Keratinocyte (primary cell): Measurements from ENCODE around the gene RALGAPA2. TPM values are rescaled to one million over a fixed set of nuclear protein-coding genes. Genes with fewer than 3 reads are reported as not detected.

ENCODE experiments used
- DNase-seq: peaks from one replicate; pipeline ENCODE4 v3.0.0-alpha.2; 2011; ENCODE audit warnings: low read depth, missing footprints, low spot score
- FAIRE-seq: peaks from 2 replicates; lab custom pipeline; 2011; peaks lifted over from hg19 to GRCh38; lab: Jason Lieb, UNC
- H2AFZ ChIP-seq: 2 replicates; pipeline ENCODE4 v1.6.0; 2012; ENCODE audit warnings: low read length, control low read depth, inconsistent platforms; ENCODE audit not compliant: control insufficient read depth
- H3K27ac ChIP-seq: 2 replicates; pipeline ENCODE4 v1.5.1; 2011; ENCODE audit warnings: low read length; ENCODE audit not compliant: control insufficient read depth, insufficient read depth
- H3K27me3 ChIP-seq: 3 replicates; pipeline ENCODE4 v1.6.0; 2011; ENCODE audit warnings: low read length; ENCODE audit not compliant: control insufficient read depth, insufficient read depth; ENCODE audit errors: extremely low read depth
- H3K36me3 ChIP-seq, 2 experiments: 2 replicates in 1 of 2; 3 replicates in 1 of 2; pipeline ENCODE4 v1.5.1; 2011; ENCODE audit warnings: low read length in 2 of 2, mild to moderate bottlenecking in 1 of 2; ENCODE audit not compliant: control insufficient read depth in 2 of 2, insufficient read depth in 2 of 2; ENCODE audit errors: extremely low read depth in 1 of 2
- H3K4me1 ChIP-seq: 3 replicates; pipeline ENCODE4 v1.5.1; 2011; ENCODE audit warnings: low read length; ENCODE audit not compliant: control insufficient read depth, insufficient read depth; ENCODE audit errors: extremely low read depth
- H3K4me2 ChIP-seq: 3 replicates; pipeline ENCODE4 v1.6.0; 2011; ENCODE audit warnings: low read depth, low read length; ENCODE audit not compliant: control insufficient read depth, insufficient read depth; ENCODE audit errors: extremely low read depth
- H3K4me3 ChIP-seq, 3 experiments: fragments of 200-600 bp in 1 of 3; sonication (generic) in 1 of 3; 2 replicates in 2 of 3; 3 replicates in 1 of 3; pipeline ENCODE4 v1.5.1; 2011 to 2016; ENCODE audit warnings: low read length in 3 of 3, mild to moderate bottlenecking in 3 of 3, control low read depth in 2 of 3, inconsistent platforms in 1 of 3, low read depth in 1 of 3, mixed read lengths in 1 of 3, mixed run types in 1 of 3, moderate library complexity in 1 of 3; ENCODE audit not compliant: control insufficient read depth in 2 of 3, insufficient read depth in 2 of 3; ENCODE audit errors: extremely low read depth in 1 of 3
- H3K79me2 ChIP-seq: 2 replicates; pipeline ENCODE4 v1.6.0; 2012; ENCODE audit warnings: low read length; ENCODE audit not compliant: control insufficient read depth, insufficient read depth
- H3K9ac ChIP-seq: 3 replicates; pipeline ENCODE4 v1.6.0; 2011; ENCODE audit warnings: low read length; ENCODE audit not compliant: control insufficient read depth, insufficient read depth; ENCODE audit errors: extremely low read depth
- H3K9me1 ChIP-seq: 3 replicates; pipeline ENCODE4 v1.6.0; 2011; ENCODE audit warnings: low read length; ENCODE audit not compliant: control insufficient read depth, insufficient read depth; ENCODE audit errors: extremely low read depth
- H3K9me3 ChIP-seq: 2 replicates; pipeline ENCODE4 v1.5.1; 2012; ENCODE audit warnings: low read depth, low read length; ENCODE audit not compliant: control insufficient read depth
- H4K20me1 ChIP-seq: 3 replicates; pipeline ENCODE4 v1.6.0; 2011; ENCODE audit warnings: low read length; ENCODE audit not compliant: control insufficient read depth, insufficient read depth; ENCODE audit errors: extremely low read depth
- EZH2 ChIP-seq: IDR thresholded peaks from one replicate; pipeline ENCODE4 v1.6.1; 2012; ENCODE audit warnings: inconsistent platforms, mild to moderate bottlenecking, low read length, moderate library complexity
- dilution Hi-C: fragments of 300-500 bp; cut with MboI; formaldehyde crosslinking; loops from one replicate; pipeline ENCODE4 v1.7.0; 2020; ENCODE audit warnings: low sequenced_read_pairs; ENCODE audit not compliant: extremely low pct_ligation_motif_present
- polyA plus RNA-seq, 5 experiments: library from polyadenylated mRNA; depleted of rRNA in 3 of 5; stranded (reverse) in 3 of 5; stranded (forward) in 1 of 5; unstranded in 1 of 5; fragments of >200 nt; gene quantifications; 1 replicate in 1 of 5; 2 replicates in 3 of 5; 3 replicates in 1 of 5; pipeline versions ENCODE4 v1.2.1 to v1.2.3, GENCODE V29; 2011 to 2012; ENCODE audit warnings: missing spikeins in 2 of 5, low read depth in 1 of 5, low replicate concordance in 1 of 5
- TF ChIP-seq, protein P1 (sequence below), 3 experiments: IDR thresholded peaks in 1 of 3; conservative IDR thresholded peaks in 1 of 3; optimal IDR thresholded peaks in 1 of 3; 2 replicates in 2 of 3; 3 replicates in 1 of 3; pipeline versions ENCODE3 to v1.5.1; 2011; ENCODE audit warnings: low read length in 3 of 3, mild to moderate bottlenecking in 3 of 3, moderate library complexity in 2 of 3, control low read depth in 1 of 3, inconsistent platforms in 1 of 3; ENCODE audit not compliant: insufficient read depth in 2 of 3; ENCODE audit errors: extremely low read depth in 1 of 3

The RALGAPA2 gene
- polyA plus RNA-seq, 1 donor (not counting 4 experiments of a cell fraction or from before 2014, with no cell fraction given) = 3.2 TPM

DNA sequence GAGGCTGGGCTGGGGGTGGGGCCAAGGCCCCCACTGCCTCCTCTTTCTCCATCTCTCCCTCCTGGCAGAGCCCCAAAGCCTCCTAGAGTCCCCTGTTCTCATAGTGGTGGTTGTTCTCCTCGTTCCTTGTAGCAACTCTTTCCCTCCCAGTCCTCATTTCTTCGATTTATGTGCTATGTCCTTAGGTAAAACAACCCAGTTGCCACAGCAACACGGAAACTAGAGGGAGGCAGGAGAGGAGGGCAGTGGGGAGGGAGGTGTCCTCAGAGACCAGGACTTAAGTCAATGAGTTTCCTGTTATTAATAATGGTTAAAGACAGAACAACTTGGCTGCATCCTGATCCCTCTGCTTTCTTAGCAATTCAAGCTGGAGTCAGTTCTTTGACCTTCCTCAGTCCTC lies 183.6 kb downstream of the RALGAPA2 start:
- H4K20me1 ChIP-seq = no peaks in the 10 kb centered on the region
- H3K36me3 ChIP-seq = peaks cover 0 to 6% of the 10 kb centered on the region in 2 experiments
- dilution Hi-C loops = no loop called here
- FAIRE-seq (no peak), DNase-seq (no peak)
- H3K27ac ChIP-seq = no peak overlapping the region
- H3K4me1 ChIP-seq = no peaks in the 10 kb centered on the region
- TF ChIP-seq EZH2 = no peak
- TF ChIP-seq, protein P1, sequence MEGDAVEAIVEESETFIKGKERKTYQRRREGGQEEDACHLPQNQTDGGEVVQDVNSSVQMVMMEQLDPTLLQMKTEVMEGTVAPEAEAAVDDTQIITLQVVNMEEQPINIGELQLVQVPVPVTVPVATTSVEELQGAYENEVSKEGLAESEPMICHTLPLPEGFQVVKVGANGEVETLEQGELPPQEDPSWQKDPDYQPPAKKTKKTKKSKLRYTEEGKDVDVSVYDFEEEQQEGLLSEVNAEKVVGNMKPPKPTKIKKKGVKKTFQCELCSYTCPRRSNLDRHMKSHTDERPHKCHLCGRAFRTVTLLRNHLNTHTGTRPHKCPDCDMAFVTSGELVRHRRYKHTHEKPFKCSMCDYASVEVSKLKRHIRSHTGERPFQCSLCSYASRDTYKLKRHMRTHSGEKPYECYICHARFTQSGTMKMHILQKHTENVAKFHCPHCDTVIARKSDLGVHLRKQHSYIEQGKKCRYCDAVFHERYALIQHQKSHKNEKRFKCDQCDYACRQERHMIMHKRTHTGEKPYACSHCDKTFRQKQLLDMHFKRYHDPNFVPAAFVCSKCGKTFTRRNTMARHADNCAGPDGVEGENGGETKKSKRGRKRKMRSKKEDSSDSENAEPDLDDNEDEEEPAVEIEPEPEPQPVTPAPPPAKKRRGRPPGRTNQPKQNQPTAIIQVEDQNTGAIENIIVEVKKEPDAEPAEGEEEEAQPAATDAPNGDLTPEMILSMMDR (optimal IDR thresholded peaks at IDR 0.05 in 1 of 3, IDR thresholded peaks at IDR 0.05 in 1 of 3, conservative IDR thresholded peaks at IDR 0.05 in 1 of 3; ENCODE audit: extremely low read depth in 1 of 3, insufficient read depth in 2 of 3, low read length in 3 of 3) = no peak
- H3K9me3 ChIP-seq = no peaks in the 10 kb centered on the region
- no peaks in the 10 kb centered on the region for H3K9me1 ChIP-seq
- no peak overlapping the region for H2AFZ ChIP-seq
- no peak overlapping the region for H3K4me2 ChIP-seq
- H3K9ac ChIP-seq = no peak overlapping the region
- H3K27me3 ChIP-seq = no peaks in the 10 kb centered on the region
- no peak overlapping the region for H3K4me3 ChIP-seq
- H3K79me2 ChIP-seq = no peaks in the 10 kb centered on the region

DNA sequence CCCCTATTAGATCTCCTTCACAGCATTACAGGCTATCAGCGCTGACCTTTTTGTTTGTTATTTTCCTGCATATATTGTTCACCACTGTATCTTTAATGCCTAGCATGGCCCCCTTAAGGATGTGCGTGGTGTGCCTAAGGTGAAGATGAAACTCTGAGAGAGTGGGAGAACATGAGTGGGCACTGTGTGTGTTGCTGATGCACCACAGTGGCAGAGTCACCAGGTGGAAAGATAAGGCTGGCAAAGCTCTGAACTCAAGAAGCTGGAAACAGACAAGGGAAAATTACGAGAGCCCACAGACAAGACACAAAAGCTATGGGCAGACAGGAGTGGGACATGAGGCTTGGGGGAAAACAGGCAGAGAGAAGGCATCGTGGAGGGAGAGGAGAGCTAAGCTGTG lies 184.8 kb downstream of the RALGAPA2 start:
- no peaks in the 10 kb centered on the region for H3K27me3 ChIP-seq
- no peaks in the 10 kb centered on the region for H3K9me3 ChIP-seq
- DNase-seq (no peak), FAIRE-seq (no peak)
- H3K9me1 ChIP-seq = no peaks in the 10 kb centered on the region
- dilution Hi-C loops = no loop called here
- H3K4me1 ChIP-seq = no peaks in the 10 kb centered on the region
- H3K36me3 ChIP-seq = peaks cover 0 to 6% of the 10 kb centered on the region in 2 experiments
- H3K27ac ChIP-seq = no peak overlapping the region
- H3K4me3 ChIP-seq = no peak overlapping the region
- TF ChIP-seq EZH2 = no peak
- TF ChIP-seq, protein P1 (optimal IDR thresholded peaks at IDR 0.05 in 1 of 3, IDR thresholded peaks at IDR 0.05 in 1 of 3, conservative IDR thresholded peaks at IDR 0.05 in 1 of 3; ENCODE audit: extremely low read depth in 1 of 3, insufficient read depth in 2 of 3, low read length in 3 of 3) = no peak
- H4K20me1 ChIP-seq = no peaks in the 10 kb centered on the region
- H3K9ac ChIP-seq = no peak overlapping the region
- no peaks in the 10 kb centered on the region for H3K79me2 ChIP-seq
- no peak overlapping the region for H2AFZ ChIP-seq
- no peak overlapping the region for H3K4me2 ChIP-seq
